GM19468 (cell line): ENCODE measurements around the gene NCOA6.

Experiments used
- ATAC-seq: cut with Tn5 transposase; IDR thresholded peaks from one replicate; pipeline ENCODE4 v1.9.1; 2021; ENCODE audit warnings: mild to moderate bottlenecking, moderate library complexity, moderate number of reproducible peaks; ENCODE audit not compliant: unreplicated experiment; ENCODE audit errors: extremely low read depth

NCOA6 gene

GRCh38 chr20:34706912-34707784 lies 118.3 kb downstream of the NCOA6 start:
- ATAC-seq = no peak

DNA sequence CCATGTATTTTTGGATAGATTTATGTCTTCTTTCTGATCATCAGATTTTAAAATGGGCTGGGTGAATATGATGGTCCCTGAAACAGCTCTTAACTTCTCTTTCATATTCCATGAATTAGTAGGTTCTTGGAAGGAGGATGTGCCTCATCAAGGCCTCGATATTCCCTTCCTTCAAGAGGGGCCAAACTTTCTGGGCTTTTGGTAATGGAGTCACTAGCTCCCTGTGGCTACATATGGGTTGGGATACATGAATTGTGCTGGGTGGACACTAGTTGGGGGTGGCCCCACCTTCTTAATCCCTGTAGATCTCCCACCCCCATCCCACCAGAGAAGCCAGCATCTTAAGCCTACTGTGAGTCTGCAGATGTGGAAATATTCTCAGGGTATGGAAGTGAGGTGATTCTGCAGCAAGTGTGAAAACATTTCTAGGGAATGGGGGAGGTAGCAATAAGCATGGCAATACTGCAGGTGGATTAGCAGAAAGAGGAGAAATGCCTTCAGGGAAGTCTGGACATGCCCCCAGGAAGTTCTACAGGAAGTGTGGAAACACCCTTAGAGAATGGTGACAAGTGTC lies 119.1 kb downstream of the NCOA6 start:
- no peak for ATAC-seq

GRCh38 chr20:34705397-34706301 lies 119.8 kb downstream of the NCOA6 start:
- ATAC-seq = no peak

DNA sequence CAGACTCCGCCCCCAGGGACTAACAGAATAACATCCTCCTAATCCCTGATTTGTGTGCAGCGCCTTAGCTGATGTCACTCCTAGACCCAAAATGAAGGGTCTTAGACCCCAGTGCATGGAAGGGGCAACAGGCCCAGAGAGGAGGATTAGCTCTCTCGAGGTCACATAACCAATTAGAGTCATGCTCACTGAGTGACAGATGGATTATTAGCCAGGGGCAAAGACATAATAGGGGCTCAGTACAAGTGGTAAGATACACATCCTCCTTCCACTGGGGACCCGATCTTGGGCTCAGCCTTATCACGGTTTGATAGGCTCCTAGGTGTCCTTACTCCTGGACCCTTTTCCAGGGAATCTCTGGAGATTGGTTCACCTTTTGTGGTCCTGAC lies 120.4 kb downstream of the NCOA6 start:
- ATAC-seq = no peak

DNA sequence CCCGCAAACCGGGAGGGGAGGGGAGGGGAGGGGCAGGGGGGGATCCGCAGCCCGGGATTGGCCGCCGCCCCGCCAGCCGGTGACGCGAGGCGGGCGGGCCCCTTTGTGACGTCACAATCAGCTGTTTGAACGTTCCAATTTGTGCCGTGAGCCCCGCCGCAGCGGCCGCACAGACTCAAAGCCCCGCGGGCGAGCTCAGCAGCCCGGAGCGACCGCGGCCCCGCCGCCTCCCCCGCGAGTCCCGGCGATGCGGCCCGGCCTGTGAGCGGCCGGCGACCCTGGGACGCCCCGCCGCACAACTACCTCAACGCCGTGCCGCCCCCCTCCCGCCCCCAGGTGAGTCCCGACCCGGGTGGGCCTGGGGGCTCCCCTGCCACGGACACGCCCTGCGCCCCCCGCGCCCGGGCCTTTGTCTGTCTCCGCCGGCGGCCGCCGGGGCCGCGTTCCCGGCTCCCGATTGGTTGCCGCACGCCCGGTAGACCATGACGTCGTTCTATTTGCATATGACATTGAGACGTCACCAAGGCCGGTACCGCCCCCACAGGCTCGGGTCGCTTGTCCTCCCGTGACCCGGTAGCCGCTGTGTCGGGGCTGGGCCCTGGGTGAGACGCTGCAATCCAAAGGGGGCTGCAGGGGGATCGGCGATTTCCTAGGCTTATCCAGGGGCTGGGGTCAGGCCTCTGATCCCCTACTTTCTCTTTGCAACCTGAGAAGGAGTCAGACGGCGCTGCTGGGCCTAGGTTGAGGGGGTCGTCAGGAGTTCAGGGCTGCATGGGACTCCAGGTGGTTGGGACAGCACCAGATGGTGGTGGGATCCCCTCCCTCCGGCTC lies 121.1 kb downstream of the NCOA6 start, which contains the start of gene TP53INP2:
Gene TP53INP2, plus strand, starts transcription at position 168 of the 831 bp plus-strand sequence. CDS start 4,396 bp downstream, outside the sequence.
- ATAC-seq = no peak

DNA sequence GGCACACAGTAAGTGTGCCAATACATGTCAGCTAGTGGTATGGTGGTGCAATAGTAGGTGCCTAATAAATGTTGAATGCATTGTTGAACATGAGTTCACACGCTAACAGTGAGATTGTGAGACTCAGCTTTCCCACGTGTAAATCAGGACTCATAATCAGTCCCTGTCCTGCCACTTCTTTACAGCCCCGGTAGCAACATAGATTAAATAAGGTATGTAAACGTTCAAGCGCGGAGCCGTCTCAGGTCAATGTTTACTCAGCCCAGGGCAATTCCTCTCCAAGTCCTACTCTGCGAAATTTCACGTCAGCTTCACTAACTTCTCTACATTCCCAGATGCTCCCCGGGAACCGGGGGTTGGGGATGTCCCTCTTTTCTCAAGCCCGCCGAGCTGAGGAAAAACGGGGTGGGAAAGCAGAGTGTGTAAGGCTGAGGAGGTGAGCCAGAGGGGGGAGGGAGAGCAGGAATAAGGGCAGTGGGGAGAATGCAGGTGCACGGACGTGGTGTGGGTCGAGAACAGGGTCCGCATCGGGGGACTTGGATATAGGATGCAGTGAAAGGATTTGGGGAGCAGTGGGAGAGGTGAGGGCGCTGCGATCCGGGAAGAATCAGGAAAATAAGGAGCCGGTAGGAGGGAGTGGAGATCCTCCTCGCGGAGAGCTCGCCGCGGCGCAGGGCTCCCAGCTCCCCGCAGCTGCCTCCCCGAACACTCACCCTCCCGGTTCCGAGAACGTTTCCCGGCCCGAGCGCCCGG lies 121.9 kb downstream of the NCOA6 start:
- ATAC-seq = no peak

DNA sequence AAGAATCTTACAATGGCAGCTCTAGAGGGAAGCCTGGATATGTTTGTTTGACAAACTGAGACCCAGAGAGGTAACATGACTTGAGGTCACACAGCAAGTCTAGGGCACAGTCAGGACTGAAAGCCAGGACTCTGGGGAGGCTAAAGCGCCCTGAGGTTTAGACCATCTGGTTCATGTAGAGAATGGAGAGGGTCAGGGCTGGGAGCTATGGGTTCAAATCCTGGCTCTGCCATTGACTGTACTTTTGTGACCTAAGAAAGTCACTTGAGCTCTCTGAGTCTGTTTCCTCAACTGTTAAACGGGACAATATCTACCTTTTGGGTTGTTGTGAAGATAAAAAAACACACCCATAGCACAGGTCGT lies 122.4 kb downstream of the NCOA6 start:
- ATAC-seq = no peak

DNA sequence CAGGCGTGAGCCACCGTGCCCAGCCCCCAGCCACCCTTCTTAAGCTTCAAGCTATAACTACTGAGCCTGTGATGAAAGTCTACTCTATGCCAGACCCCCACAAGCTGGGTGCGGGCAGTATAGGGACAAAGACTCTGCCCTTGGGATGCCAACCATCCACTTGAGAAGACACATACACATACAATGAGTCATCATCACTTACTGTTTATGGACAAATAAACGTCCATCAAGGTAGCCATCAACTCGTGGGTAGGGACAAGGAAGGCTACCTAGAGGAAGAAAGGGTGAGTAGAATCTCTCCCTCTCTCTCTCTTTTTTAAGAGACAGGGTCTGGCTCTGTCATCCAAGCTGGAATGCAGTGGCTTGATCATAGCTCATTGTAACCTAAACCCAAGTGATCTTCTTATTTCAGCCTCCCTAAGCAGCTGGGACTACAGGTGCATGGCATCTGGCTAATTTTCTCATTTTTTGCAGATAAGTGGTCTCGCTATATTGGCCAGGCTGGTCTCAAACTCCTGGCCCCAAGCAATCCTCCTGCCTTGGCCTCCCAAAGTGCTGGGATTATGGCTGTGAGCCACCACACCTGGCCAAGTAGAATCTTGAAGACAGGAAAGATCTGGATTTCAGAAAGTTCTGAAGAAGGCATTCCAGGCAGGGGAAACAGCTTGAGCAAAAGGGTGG lies 123.9 kb downstream of the NCOA6 start:
- ATAC-seq = no peak

GRCh38 chr20:34693414-34693813 lies 132.0 kb downstream of the NCOA6 start:
- ATAC-seq = no peak

DNA sequence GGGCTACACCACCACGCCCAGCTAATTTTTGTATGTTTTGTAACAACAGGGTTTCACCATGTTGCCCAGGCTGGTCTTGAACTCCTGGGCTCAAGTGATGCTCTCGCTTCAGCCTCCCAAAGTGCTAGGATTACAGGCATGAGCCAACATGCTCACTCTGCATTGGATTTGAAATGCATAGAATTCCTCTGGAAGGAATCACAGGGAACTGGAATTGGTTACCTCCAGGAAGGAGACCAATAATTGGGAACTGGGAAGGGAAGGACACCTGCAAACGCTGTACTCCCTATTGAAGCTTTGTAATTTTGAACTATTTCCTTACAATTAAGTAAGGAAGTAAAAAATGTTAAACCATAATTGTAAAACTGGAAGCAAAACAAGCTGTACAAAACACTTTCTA lies 133.6 kb downstream of the NCOA6 start:
- ATAC-seq = no peak

- no peak for ATAC-seq
Measured at GRCh38 chr20:34689486-34689885, 136.0 kb downstream of the NCOA6 start.

GRCh38 chr20:34683667-34684066 lies 141.8 kb downstream of the NCOA6 start:
- ATAC-seq = no peak

DNA sequence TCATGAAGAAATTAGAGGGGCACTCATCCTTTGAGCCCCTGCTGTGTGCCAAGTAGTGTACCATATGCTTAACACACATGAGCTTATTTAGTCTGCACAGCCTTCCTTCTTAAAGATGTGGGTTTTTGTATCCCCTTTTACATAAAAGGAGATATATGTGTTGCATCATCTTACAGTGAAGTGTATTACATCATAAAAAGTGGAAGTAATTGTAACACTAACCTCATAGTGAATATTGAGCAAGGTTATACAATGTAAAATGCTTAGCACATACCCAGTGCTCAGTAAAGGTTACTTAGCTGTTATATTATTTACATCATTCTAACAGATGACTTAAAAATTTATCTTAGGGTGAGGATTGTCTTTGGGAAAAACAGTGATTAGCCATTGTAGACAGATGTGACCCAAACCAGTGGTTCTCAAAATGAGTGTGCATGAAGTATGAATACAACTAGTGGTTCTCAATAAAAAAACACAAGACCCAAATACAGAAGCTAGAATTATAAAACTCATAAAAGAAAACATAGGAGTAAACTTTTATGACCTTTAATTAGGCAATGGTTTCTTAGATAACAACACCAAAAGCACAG lies 144.8 kb downstream of the NCOA6 start:
- no peak for ATAC-seq

- ATAC-seq = peak; percentile 86
Measured at GRCh38 chr20:34676642-34677373, 148.6 kb downstream of the NCOA6 start, which contains the start of gene PIGU. PIGU (minus strand) TSS chr20:34677092; CDS start chr20:34677085, 7 bp downstream.

- ATAC-seq = no peak
Measured at GRCh38 chr20:34675993-34676641, 149.3 kb downstream of the NCOA6 start.

DNA sequence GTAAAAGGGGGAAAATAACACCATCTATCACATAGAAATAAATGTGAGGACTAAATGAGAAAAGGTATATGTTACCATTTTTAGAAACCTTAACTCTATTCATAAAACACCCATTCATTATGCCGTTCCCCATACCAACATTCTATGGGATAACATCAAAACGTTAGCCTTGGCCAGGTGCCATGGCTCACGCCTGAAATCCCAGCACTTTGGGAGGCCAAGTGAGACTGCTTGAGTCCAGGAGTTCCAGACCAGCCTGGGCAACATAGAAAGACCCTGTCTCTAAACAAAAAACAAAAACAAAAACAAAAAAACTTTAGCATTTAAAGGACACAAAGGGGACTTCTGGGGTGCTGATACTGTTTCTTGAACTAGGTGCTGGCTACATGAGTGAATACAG lies 149.9 kb downstream of the NCOA6 start:
- ATAC-seq = no peak

- no peak for ATAC-seq
Measured at GRCh38 chr20:34673412-34673811, 152.0 kb downstream of the NCOA6 start.
